Measurements from ENCODE around the gene SPACA1.

DNA sequence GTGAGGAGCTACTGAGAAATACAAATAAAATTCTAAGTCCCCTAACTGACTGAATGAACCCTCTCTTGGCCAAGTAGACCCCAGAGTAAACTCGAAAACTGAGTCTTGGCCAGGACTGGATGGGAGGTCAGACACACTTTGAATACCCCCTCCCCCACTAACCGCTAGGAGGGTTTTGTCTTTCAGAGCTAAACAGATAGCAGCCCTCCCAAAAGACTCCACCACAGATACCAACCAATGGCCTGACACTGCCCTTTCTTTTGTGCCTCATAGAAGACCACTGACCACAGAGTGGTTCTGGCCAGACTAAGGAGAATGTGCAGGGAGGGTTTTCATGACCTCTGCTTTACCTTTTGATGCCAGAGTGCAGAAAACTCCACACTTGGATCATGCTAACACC, 42.1 kb downstream of the SPACA1 start:
- TF ChIP-seq, protein P1, sequence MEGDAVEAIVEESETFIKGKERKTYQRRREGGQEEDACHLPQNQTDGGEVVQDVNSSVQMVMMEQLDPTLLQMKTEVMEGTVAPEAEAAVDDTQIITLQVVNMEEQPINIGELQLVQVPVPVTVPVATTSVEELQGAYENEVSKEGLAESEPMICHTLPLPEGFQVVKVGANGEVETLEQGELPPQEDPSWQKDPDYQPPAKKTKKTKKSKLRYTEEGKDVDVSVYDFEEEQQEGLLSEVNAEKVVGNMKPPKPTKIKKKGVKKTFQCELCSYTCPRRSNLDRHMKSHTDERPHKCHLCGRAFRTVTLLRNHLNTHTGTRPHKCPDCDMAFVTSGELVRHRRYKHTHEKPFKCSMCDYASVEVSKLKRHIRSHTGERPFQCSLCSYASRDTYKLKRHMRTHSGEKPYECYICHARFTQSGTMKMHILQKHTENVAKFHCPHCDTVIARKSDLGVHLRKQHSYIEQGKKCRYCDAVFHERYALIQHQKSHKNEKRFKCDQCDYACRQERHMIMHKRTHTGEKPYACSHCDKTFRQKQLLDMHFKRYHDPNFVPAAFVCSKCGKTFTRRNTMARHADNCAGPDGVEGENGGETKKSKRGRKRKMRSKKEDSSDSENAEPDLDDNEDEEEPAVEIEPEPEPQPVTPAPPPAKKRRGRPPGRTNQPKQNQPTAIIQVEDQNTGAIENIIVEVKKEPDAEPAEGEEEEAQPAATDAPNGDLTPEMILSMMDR (IDR thresholded peaks at IDR 0.05) = no peak
- TF ChIP-seq POLR2A (IDR thresholded peaks at IDR 0.05) = no peak
